GM19395 (cell line): ENCODE measurements around the gene PLA2G2E.
A peak's percentile ranks its signal among the peaks of the same experiment; 100 is the strongest.
"Not testable (repeated sequence)": the region's sequence is repeated elsewhere in the genome, so short reads cannot be mapped to it uniquely, and the experiment has no call there.

ENCODE experiments used
- ATAC-seq: cut with Tn5 transposase; IDR thresholded peaks from one replicate; pipeline ENCODE4 v1.9.1; 2021; ENCODE audit warnings: mild to moderate bottlenecking, moderate library complexity; ENCODE audit not compliant: unreplicated experiment

Gene PLA2G2E

DNA sequence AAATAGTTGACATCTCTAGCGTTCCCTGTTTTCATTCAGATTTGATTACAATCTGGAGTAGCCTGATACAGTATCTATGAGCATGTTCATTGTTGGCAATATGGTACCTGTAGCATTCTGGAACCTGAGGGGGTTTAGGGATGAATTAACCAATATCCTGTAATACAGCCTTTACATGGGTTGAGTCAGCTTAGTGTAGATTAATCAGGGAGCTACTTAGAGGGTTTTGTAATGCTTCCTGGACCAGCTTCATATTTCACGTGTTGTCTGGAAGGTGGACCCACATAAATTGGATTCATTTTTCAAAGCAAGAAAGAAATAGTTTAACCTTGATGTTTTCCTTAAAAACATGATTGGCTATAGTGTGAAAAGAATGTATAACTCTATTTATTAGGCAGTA, 37.6 kb downstream of the PLA2G2E start:
- ATAC-seq: no peak

- no peak for ATAC-seq
These were observed 39.1 kb downstream of the PLA2G2E start for GRCh38 chr1:19884312-19884711.

GRCh38 chr1:19882111-19883071, 41.0 kb downstream of the PLA2G2E start, which contains the start of gene OTUD3:
Gene OTUD3 (plus strand): TSS chr1:19882395. CDS start chr1:19882514, 119 bp downstream.
- peak; percentile 89 for ATAC-seq

GRCh38 chr1:19880841-19881240, 42.6 kb downstream of the PLA2G2E start:
- ATAC-seq: not testable (repeated sequence)

DNA sequence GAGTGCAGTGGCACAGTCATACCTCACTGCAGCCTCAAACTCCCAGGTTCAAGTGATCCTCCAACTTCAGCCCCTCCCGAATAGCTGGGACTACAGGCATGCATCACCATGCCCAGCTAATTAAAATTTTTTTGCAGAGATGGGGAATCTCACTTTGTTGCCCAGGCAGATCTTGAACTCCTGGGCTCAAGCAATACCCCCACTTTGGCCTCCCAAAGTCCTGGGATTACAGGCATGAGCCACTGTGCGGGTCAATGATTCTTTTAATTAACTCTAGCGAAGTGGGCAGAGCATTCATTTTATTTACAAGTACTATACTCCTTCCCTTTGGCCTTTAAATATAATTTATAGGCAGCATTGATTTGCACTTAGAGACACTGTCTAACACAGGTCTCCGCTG, 43.8 kb downstream of the PLA2G2E start:
- no peak for ATAC-seq

DNA sequence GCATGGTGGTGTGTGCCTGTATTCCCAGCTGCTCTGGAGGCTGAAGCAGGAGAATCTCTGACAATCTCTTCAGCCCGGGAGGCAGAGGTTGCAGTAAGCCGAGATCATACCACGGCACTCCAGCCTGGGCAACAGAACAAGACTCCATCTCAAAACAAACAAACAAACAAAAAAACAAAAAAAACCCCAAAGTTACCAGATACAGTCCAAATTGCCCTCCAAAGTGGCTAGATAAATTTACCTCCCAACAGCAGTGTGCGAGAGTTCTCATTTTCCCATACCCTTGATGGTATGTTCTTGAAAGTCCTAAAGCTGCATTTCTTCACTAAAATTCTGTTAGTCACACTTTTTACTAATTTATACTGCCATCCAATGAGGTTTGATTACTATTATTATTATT, 44.2 kb downstream of the PLA2G2E start:
- ATAC-seq: no peak

DNA sequence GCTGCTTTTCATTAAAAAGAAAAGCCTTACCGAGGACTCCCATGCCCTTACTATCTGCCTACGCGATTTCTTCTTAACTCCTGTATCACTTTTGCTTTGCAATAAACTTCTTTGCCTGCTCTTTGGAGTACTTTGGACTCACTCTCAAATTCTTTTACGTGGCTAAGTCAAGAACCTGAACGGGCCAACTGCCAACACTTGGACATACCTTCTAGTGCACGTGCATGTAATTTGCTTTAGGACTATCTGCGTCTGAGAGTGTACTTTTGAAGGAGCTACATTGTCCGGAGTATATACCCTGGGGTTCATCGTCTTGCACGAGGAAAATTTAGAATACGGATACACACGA, 44.8 kb downstream of the PLA2G2E start:
- ATAC-seq: no peak

DNA sequence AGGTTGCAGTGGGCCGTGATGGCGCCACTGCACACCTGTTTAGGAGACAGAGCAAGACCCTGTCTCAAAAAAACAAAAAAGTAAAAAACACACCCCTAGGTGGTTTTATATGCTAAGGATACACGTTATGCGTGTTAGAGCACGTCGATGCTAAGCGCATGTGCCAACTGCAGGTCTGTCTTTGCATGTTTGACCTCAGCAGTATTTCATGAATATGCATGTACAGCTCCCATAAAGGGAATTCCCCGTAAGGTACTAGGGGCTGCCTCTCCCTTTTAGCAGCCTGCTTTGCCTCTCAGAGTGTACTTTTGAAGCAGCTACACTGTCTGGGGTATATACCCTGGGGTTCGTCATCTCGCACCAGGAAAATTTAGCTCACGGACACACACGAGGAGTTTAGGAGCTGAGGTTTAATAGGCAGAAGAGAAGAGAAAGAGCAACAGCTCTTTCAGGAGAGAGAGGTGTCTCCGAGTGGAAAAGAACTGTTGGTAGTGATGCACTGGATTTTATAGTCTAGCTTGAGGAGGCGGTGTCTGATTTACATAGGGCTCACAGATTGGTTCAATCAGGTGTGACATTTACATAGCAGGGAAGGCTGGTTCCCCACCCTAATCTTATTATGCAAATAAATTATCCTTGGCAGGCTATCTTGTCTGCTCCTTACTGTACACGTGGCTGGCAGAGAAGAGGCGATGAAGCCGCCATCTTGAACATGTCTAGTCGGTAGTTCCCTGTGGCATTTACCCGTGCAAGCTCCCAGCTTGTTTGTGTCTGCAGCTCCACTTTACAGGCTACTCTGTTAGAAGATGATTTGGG, 45.4 kb downstream of the PLA2G2E start:
- no peak for ATAC-seq

- no peak for ATAC-seq
These were observed 46.2 kb downstream of the PLA2G2E start for GRCh38 chr1:19877181-19877750.

GRCh38 chr1:19872190-19872589, 51.2 kb downstream of the PLA2G2E start:
- no peak for ATAC-seq
